ENCODE results near the gene RHBDL2. TPM values are rescaled to one million over a fixed set of nuclear protein-coding genes. Genes with fewer than 3 reads are reported as not detected.

The RHBDL2 gene
- total and polyA plus RNA-seq, 9 of the 15 experiments (the other 6 are each of a cell fraction or from before 2014, with no cell fraction given) = not detected

- Histone ChIP-seq H3K4me3 (no peak overlapping the region), H3K36me3 (ENCODE audit: control insufficient read depth, insufficient read depth, low read length) (no peaks in the 10 kb centered on the region), H4K20me1 (replicated peaks; ENCODE audit: control insufficient read depth, insufficient read depth, low read length) (no peaks in the 10 kb centered on the region), H3K9me3 (replicated peaks; ENCODE audit: control insufficient read depth, insufficient read depth, low read depth, low read length) (no peaks in the 10 kb centered on the region), H3K9me1 (ENCODE audit: control insufficient read depth, insufficient read depth, low read length) (no peaks in the 10 kb centered on the region), H3K4me2 (ENCODE audit: insufficient read depth, low read length) (no peak overlapping the region), H3K9ac (ENCODE audit: insufficient read depth in 1 of 2, low read depth in 2 of 2, low read length in 2 of 2) (no peak overlapping the region), H3K27me3 (ENCODE audit: control insufficient read depth in 2 of 2, insufficient read depth in 2 of 2, low read length in 2 of 2) (no peaks in the 10 kb centered on the region; a peak in 1 of 5 replicates), H2AFZ (ENCODE audit: low read depth, low read length) (no peak overlapping the region), H3K4me1 (replicated peaks in 1 of 2; ENCODE audit: control insufficient read depth in 2 of 2, insufficient read depth in 2 of 2, low read length in 2 of 2) (peaks cover 2 to 7% of the 10 kb centered on the region in 2 experiments; a peak in 2 of 5 replicates), H3K79me2 (ENCODE audit: control insufficient read depth, insufficient read depth, low read length) (no peaks in the 10 kb centered on the region), H3K27ac (ENCODE audit: extremely low read depth, low read depth, low read length) (no peak overlapping the region)
- ATAC-seq = no peak
- DNase-seq (ENCODE audit: extremely low read depth in 1 of 4, low spot score in 3 of 4) = no peak
- in situ Hi-C loops (cut with MboI) (no loop called here), intact Hi-C loops (cut with micrococcal nuclease) (no loop called here)
- 29% methylated on average over 4 of the region's 4 CpGs for WGBS (ENCODE audit: insufficient coverage, low coverage, missing lambda C conversion rate)
- CTCF ChIA-PET (ENCODE audit: low intra/inter-chr PET ratio) = no interaction called here
- no peak for FAIRE-seq
- POLR2A ChIA-PET = interaction anchor here (0.7 to 1.0 kb wide), 2 partner anchors 10 to 20 kb away, joined by 3 read pairs; no protein-coding TSS in a partner anchor
- no TSS peak for BruUV-seq (replicated peaks)
- TF ChIP-seq, protein P1, sequence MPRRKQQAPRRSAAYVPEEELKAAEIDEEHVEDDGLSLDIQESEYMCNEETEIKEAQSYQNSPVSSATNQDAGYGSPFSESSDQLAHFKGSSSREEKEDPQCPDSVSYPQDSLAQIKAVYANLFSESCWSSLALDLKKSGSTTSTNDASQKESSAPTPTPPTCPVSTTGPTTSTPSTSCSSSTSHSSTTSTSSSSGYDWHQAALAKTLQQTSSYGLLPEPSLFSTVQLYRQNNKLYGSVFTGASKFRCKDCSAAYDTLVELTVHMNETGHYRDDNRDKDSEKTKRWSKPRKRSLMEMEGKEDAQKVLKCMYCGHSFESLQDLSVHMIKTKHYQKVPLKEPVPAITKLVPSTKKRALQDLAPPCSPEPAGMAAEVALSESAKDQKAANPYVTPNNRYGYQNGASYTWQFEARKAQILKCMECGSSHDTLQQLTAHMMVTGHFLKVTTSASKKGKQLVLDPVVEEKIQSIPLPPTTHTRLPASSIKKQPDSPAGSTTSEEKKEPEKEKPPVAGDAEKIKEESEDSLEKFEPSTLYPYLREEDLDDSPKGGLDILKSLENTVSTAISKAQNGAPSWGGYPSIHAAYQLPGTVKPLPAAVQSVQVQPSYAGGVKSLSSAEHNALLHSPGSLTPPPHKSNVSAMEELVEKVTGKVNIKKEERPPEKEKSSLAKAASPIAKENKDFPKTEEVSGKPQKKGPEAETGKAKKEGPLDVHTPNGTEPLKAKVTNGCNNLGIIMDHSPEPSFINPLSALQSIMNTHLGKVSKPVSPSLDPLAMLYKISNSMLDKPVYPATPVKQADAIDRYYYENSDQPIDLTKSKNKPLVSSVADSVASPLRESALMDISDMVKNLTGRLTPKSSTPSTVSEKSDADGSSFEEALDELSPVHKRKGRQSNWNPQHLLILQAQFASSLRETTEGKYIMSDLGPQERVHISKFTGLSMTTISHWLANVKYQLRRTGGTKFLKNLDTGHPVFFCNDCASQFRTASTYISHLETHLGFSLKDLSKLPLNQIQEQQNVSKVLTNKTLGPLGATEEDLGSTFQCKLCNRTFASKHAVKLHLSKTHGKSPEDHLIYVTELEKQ (CRISPR knock-in tag; IDR thresholded peaks at IDR 0.05) = no peak
- TF ChIP-seq PURB (CRISPR knock-in tag; IDR thresholded peaks at IDR 0.05; ENCODE audit: low read depth) = no peak
- no peak for TF ChIP-seq RCOR1 (IDR thresholded peaks at IDR 0.05; ENCODE audit: borderline replicate concordance in 1 of 2, low read depth in 2 of 2, low read length in 2 of 2)
- no peak for TF ChIP-seq AFF4 (CRISPR knock-in tag; IDR thresholded peaks at IDR 0.05)
- no peak for TF ChIP-seq ATF7 (IDR thresholded peaks at IDR 0.05)
- no peak for TF ChIP-seq HEY1 (CRISPR knock-in tag; IDR thresholded peaks at IDR 0.05; ENCODE audit: borderline replicate concordance)
- TF ChIP-seq BRD9 (IDR thresholded peaks at IDR 0.05; ENCODE audit: low read depth, partially characterized antibody) = no peak
- TF ChIP-seq ELK1 (CRISPR knock-in tag; IDR thresholded peaks at IDR 0.05) = no peak
- TF ChIP-seq MEF2A (IDR thresholded peaks at IDR 0.05; ENCODE audit: control insufficient read depth, low read depth, low read length) = no peak
- TF ChIP-seq ZNF668 (CRISPR knock-in tag; IDR thresholded peaks at IDR 0.05) = no peak
- no peak for TF ChIP-seq DACH1 (IDR thresholded peaks at IDR 0.05; ENCODE audit: partially characterized antibody)
- TF ChIP-seq MTA2 (IDR thresholded peaks at IDR 0.05; ENCODE audit: low read depth) = no peak
- no peak for TF ChIP-seq FUS (optimal IDR thresholded peaks at IDR 0.05; ENCODE audit: low read depth, low read length)
Measured at GRCh38 chr1:38944547-38944946, 2.9 kb upstream of the RHBDL2 start.

Data from K562 (cell line).